ENCODE results near the gene GABRA4. TPM values are rescaled to one million over a fixed set of nuclear protein-coding genes. Genes with fewer than 3 reads are reported as not detected.

The GABRA4 gene
- total RNA-seq, 2 experiments from 2014 or later: not detected

DNA sequence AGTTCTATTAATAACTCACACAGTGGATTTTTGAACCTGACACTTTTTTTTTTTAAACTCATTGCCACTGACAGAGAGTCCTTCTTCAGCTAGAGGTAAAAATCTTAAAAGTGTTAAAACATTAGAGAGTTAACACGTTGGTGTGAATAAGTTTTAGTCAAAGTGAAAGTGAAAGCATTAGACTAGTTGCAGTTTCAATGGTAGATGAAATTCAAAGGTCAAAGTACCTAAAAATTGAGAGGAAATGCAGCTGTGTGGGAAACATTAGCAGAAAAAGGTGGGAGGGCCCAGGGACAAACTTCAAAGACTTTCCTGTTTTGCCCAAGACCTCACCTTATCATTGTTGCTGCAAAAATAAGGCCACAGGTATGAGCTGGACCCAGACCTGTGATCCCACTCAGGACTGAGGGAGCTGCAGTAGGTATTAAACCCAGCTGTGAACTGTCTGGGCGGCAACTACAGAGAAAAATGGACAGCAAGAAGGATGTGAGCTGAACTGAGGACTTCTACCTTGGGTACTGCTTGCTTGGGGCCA lies 17.6 kb upstream of the GABRA4 start:
- intact Hi-C loops (cut with DNase I, micrococcal nuclease): no loop called here
- H3K4me1 Mint-ChIP-seq: peaks cover 17% of the 10 kb centered on the region
- DNase-seq: peak; percentile 6
- ChIA-PET POLR2A (no interaction called here), CTCF (interaction anchor here (1.5 kb wide), 1 partner anchor 111 kb away, joined by 4 read pairs; no protein-coding TSS in a partner anchor)
- peak; percentile 82 for ATAC-seq
- H3K9me3 Mint-ChIP-seq (ENCODE audit: low read depth): no peaks in the 10 kb centered on the region
- no peaks in the 10 kb centered on the region for H3K27me3 Mint-ChIP-seq
- H3K4me3 Mint-ChIP-seq: no peak overlapping the region
- peak overlapping the region; percentile 8 for H3K27ac Mint-ChIP-seq
- H3K36me3 Mint-ChIP-seq (ENCODE audit: low read depth): peaks cover 4% of the 10 kb centered on the region

DNA sequence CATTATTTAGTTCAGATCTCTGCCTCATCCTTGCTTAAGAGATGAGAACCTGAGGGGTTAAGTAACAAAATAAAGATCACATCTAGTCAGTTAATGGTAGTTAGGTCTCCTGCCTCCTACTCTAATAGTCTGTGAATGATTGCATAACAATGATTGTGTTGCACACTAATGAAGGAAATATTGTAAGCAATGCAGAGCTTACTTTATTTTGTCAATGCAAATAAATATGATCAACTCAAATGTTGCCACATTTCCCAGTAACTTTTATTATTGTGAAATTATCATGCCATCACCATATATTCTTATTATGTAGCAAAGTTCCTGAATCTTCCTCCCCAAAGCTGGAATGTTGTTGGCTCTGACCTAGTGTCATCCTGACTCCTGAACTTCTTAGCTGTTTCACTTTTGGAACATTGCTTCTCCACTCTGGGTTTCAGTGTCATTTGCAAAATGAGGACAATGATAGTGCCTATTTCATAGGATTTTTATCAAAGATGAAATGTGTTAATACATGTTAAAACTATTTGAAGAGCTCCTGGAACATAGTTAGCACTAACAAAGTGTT lies 17.0 kb upstream of the GABRA4 start:
- Mint-ChIP-seq H3K4me3 (no peak overlapping the region), H3K27ac (peak overlapping the region; percentile 8), H3K4me1 (peaks cover 17% of the 10 kb centered on the region), H3K27me3 (no peaks in the 10 kb centered on the region), H3K9me3 (ENCODE audit: low read depth) (no peaks in the 10 kb centered on the region), H3K36me3 (ENCODE audit: low read depth) (peaks cover 4% of the 10 kb centered on the region)
- DNase-seq: no peak
- no peak for ATAC-seq
- intact Hi-C loops (cut with DNase I, micrococcal nuclease): no loop called here
- CTCF ChIA-PET: interaction anchor here (1.5 kb wide), 1 partner anchor 112 kb away, joined by 4 read pairs; no protein-coding TSS in a partner anchor
- POLR2A ChIA-PET: no interaction called here

- intact Hi-C loops (cut with DNase I, micrococcal nuclease): no loop called here
- no peaks in the 10 kb centered on the region for H3K36me3 Mint-ChIP-seq (ENCODE audit: low read depth)
- ChIA-PET CTCF (no interaction called here), POLR2A (no interaction called here)
- no peak overlapping the region for H3K27ac Mint-ChIP-seq
- DNase-seq (no peak), ATAC-seq (no peak)
- H3K4me1 Mint-ChIP-seq: no peaks in the 10 kb centered on the region
- H3K9me3 Mint-ChIP-seq (ENCODE audit: low read depth): no peaks in the 10 kb centered on the region
- H3K4me3 Mint-ChIP-seq: no peak overlapping the region
- no peaks in the 10 kb centered on the region for H3K27me3 Mint-ChIP-seq
These were observed 9.2 kb upstream of the GABRA4 start for GRCh38 chr4:47002580-47002979.

GRCh38 chr4:47000406-47000805 lies 7.0 kb upstream of the GABRA4 start:
- Mint-ChIP-seq H3K9me3 (ENCODE audit: low read depth) (no peaks in the 10 kb centered on the region), H3K27me3 (peaks cover 3% of the 10 kb centered on the region), H3K36me3 (ENCODE audit: low read depth) (no peaks in the 10 kb centered on the region), H3K27ac (no peak overlapping the region), H3K4me1 (no peaks in the 10 kb centered on the region), H3K4me3 (no peak overlapping the region)
- intact Hi-C loops (cut with DNase I, micrococcal nuclease): no loop called here
- POLR2A ChIA-PET: no interaction called here
- no peak for ATAC-seq
- CTCF ChIA-PET: no interaction called here
- no peak for DNase-seq

DNA sequence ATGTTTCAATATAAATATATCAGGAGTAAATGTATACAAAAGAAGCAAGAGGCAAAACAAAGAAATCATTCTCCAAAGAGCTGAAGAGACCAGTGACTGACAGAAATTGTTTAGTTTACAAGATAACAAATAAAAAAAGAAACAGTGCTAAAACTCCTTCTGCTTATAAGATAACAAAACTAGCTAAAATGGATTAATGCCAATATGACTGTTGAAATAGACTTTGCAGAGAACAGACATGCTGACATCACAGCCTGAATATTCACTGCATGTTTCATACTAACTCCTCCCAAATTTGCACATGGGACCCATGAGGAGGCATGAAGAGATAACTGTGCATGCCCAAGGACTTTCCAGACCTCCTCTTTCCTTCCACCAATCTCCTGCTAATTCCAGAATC lies 6.2 kb upstream of the GABRA4 start:
- Mint-ChIP-seq H3K27me3 (peaks cover 10% of the 10 kb centered on the region), H3K4me1 (no peaks in the 10 kb centered on the region), H3K9me3 (ENCODE audit: low read depth) (no peaks in the 10 kb centered on the region), H3K27ac (no peak overlapping the region), H3K4me3 (no peak overlapping the region), H3K36me3 (ENCODE audit: low read depth) (no peaks in the 10 kb centered on the region)
- CTCF ChIA-PET: no interaction called here
- DNase-seq (no peak), ATAC-seq (no peak)
- POLR2A ChIA-PET: no interaction called here
- intact Hi-C loops (cut with DNase I, micrococcal nuclease): no loop called here

DNA sequence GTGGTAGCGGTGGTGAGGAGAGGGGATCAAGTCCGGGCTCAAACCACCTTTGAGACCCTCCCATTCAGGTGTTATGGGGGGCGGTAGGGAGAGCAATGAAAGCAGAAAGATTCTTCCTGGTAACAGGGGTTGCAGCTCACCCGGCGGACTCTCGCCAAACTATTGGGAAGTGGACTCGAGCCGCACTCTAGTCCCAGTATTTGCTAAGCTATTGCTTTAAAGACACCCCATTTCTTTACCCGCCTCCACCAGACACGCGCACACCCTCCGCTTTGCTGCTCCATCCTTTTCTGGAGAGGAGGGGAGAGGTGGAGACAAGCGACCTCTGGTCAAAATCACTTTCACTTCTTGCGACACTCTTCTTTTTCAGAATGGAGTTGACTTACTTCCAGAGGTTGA lies 625 bp upstream of the GABRA4 start:
- ATAC-seq (no peak), DNase-seq (no peak)
- Mint-ChIP-seq H3K4me1 (peaks cover 12% of the 10 kb centered on the region), H3K27ac (no peak overlapping the region), H3K36me3 (ENCODE audit: low read depth) (no peaks in the 10 kb centered on the region), H3K27me3 (peaks cover 39% of the 10 kb centered on the region), H3K9me3 (ENCODE audit: low read depth) (no peaks in the 10 kb centered on the region), H3K4me3 (peak overlapping the region; percentile 38)
- intact Hi-C loops (cut with DNase I, micrococcal nuclease): no loop called here
- CTCF ChIA-PET: no interaction called here
- POLR2A ChIA-PET: no interaction called here

DNA sequence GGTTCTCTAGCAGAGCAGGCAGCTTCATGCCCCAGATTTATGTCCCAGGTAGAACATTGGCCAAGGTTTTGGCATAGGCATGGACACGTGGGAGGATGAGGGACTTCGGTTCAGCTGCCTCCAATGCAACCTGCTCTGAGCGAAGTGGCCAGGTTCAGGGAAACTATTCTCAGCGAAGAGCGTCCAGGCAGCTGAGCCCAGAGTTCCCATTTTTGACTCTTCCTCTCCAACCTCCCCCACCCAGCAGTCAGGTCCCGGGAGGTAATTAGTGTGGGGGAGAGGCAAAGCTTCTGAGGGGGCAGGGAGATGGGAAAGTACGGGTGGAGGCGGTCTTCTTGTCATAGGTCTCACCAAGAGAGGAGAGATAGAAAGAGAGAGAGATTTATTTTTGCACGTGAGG lies 1.0 kb downstream of the GABRA4 start:
- POLR2A ChIA-PET: no interaction called here
- intact Hi-C loops (cut with DNase I, micrococcal nuclease): no loop called here
- no peak overlapping the region for H3K27ac Mint-ChIP-seq
- H3K9me3 Mint-ChIP-seq (ENCODE audit: low read depth): no peaks in the 10 kb centered on the region
- DNase-seq (no peak), ATAC-seq (no peak)
- H3K4me1 Mint-ChIP-seq: peaks cover 12% of the 10 kb centered on the region
- CTCF ChIA-PET: no interaction called here
- H3K36me3 Mint-ChIP-seq (ENCODE audit: low read depth): no peaks in the 10 kb centered on the region
- peaks cover 42% of the 10 kb centered on the region for H3K27me3 Mint-ChIP-seq
- no peak overlapping the region for H3K4me3 Mint-ChIP-seq

- Mint-ChIP-seq H3K4me1 (no peaks in the 10 kb centered on the region), H3K27ac (no peak overlapping the region), H3K9me3 (ENCODE audit: low read depth) (no peaks in the 10 kb centered on the region), H3K4me3 (no peak overlapping the region), H3K36me3 (ENCODE audit: low read depth) (no peaks in the 10 kb centered on the region), H3K27me3 (peaks cover 13% of the 10 kb centered on the region)
- CTCF ChIA-PET: interaction anchor here (1.5 kb wide), 1 partner anchor 29 kb away, joined by 3 read pairs; no protein-coding TSS in a partner anchor
- POLR2A ChIA-PET: no interaction called here
- no peak for DNase-seq
- no peak for ATAC-seq
- intact Hi-C loops (cut with DNase I, micrococcal nuclease): no loop called here
These were observed 6.3 kb downstream of the GABRA4 start for GRCh38 chr4:46986922-46987638.

DNA sequence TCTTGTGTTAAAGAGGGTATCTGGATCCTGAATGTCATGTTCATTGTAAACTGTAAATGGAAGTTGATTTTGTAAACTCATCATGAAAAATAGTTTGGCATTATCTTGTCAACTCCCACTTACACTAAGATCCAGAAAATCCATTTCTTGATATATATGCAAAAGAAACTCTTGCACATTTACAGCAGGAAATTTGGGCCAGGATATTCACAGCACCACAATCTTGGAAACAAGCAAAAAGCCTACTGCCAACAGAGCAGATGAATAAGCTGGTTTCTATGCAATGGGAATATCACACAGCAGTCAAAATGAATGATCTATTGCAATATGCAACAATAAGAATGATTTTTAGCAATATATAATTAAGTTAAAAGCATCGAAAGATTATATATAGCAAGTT lies 8.6 kb downstream of the GABRA4 start:
- Mint-ChIP-seq H3K9me3 (ENCODE audit: low read depth) (no peaks in the 10 kb centered on the region), H3K27ac (no peak overlapping the region), H3K36me3 (ENCODE audit: low read depth) (no peaks in the 10 kb centered on the region), H3K4me1 (no peaks in the 10 kb centered on the region), H3K4me3 (no peak overlapping the region), H3K27me3 (peaks cover 2% of the 10 kb centered on the region)
- ChIA-PET CTCF (no interaction called here), POLR2A (interaction anchor here (0.6 kb wide), 1 partner anchor 127 kb away, joined by 3 read pairs; no protein-coding TSS in a partner anchor)
- no peak for ATAC-seq
- intact Hi-C loops (cut with DNase I, micrococcal nuclease): no loop called here
- no peak for DNase-seq

GRCh38 chr4:46980851-46981250 lies 12.5 kb downstream of the GABRA4 start:
- POLR2A ChIA-PET: no interaction called here
- Mint-ChIP-seq H3K9me3 (ENCODE audit: low read depth) (no peaks in the 10 kb centered on the region), H3K27me3 (peaks cover 1% of the 10 kb centered on the region), H3K36me3 (ENCODE audit: low read depth) (no peaks in the 10 kb centered on the region), H3K4me3 (no peak overlapping the region), H3K27ac (no peak overlapping the region), H3K4me1 (no peaks in the 10 kb centered on the region)
- ATAC-seq (no peak), DNase-seq (no peak)
- CTCF ChIA-PET: interaction anchor here (0.6 kb wide), 1 partner anchor 177 kb away, joined by 3 read pairs; no protein-coding TSS in a partner anchor
- intact Hi-C loops (cut with DNase I, micrococcal nuclease): no loop called here

DNA sequence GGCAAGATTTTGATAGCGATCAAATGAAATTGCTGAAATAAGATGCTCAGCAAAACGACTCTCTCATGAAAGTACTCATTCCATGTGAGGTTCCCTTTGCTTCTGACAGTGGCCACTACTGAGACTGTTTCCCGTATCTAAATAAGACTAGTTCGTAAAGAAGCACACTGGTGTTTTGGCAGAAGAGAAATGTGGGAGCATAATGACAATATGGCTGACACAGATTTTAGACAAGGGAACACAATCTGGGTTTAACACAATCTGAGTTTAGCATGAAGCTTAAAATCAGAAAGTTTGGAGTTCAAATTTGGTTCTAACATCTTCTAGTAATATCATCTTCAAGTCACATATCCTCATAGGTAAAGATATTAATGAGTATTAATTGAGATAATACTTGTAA lies 13.7 kb downstream of the GABRA4 start:
- ChIA-PET POLR2A (no interaction called here), CTCF (interaction anchor here (0.7 kb wide), 1 partner anchor 404 kb away, joined by 3 read pairs; no protein-coding TSS in a partner anchor)
- no peaks in the 10 kb centered on the region for H3K36me3 Mint-ChIP-seq (ENCODE audit: low read depth)
- DNase-seq (no peak), ATAC-seq (no peak)
- H3K4me1 Mint-ChIP-seq: no peaks in the 10 kb centered on the region
- H3K27me3 Mint-ChIP-seq: peaks cover 1% of the 10 kb centered on the region
- H3K27ac Mint-ChIP-seq: no peak overlapping the region
- intact Hi-C loops (cut with DNase I, micrococcal nuclease): no loop called here
- no peak overlapping the region for H3K4me3 Mint-ChIP-seq
- no peaks in the 10 kb centered on the region for H3K9me3 Mint-ChIP-seq (ENCODE audit: low read depth)

DNA sequence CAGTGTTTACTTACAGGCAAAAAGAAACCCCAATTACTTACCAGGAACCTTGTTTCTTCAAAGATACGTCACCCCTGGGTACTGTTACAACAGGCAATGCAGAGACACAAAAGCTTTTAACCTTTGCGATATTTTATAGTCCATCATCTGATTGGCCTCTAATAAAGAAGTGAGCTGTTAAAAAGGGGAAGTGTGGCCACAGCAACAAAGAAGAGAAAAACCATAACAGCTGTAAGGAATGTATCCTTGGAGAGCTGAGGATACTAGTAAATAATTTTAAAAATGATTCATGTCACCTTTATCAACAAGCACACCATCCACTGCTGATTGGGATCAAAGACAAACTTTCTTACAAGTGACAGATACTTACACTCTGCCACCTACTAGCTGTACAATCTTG lies 14.1 kb downstream of the GABRA4 start:
- ChIA-PET CTCF (interaction anchor here (0.7 kb wide), 1 partner anchor 404 kb away, joined by 3 read pairs; no protein-coding TSS in a partner anchor), POLR2A (no interaction called here)
- peaks cover 1% of the 10 kb centered on the region for H3K27me3 Mint-ChIP-seq

More for the DNA sequence above, 14.1 kb downstream of the GABRA4 start:
- no peak for DNase-seq
- no peak overlapping the region for H3K27ac Mint-ChIP-seq
- ATAC-seq: no peak
- no peaks in the 10 kb centered on the region for H3K9me3 Mint-ChIP-seq (ENCODE audit: low read depth)
- intact Hi-C loops (cut with DNase I, micrococcal nuclease): no loop called here
- no peaks in the 10 kb centered on the region for H3K36me3 Mint-ChIP-seq (ENCODE audit: low read depth)
- H3K4me1 Mint-ChIP-seq: no peaks in the 10 kb centered on the region
- H3K4me3 Mint-ChIP-seq: no peak overlapping the region
